ENCODE results near the gene GPR61. TPM values are rescaled to one million over a fixed set of nuclear protein-coding genes. Genes with fewer than 3 reads are reported as not detected.

The GPR61 gene
- 1 to 10 TPM in 6 of 8 experiments, under 1 TPM in 2; 0.56 to 5.8 (median 2.6) TPM for total RNA-seq

GRCh38 chr1:109539676-109540075, at the start of gene GPR61:
Gene GPR61, plus strand, starts transcription at chr1:109539872. Its CDS starts 3,151 bp downstream, at chr1:109543023.
- WGBS, 10 experiments = 21 to 45% (median 40%) methylated on average over 2 to 6 of the region's 7 CpGs; no CpG with 5 or more reads in 5 of the 10 experiments
- Histone ChIP-seq H3K4me1 (replicated peaks in 1 of 2) (peaks cover 0 to 5% of the 10 kb centered on the region in 2 donors), H3K4me3 (peak within 1 kb of the TSS; percentile 10 to 39 (median 32)), H3K27ac (no peak within 1 kb of the TSS)
- peak in 5 of 8 experiments; percentile 92 to 97 (median 96) for ATAC-seq (replicated peaks in 6 of 8)
- in situ Hi-C loops (cut with MboI; ENCODE audit: low pct_unique_long_range_greater_than_20kb in 2 of 9, low sequenced_read_pairs in 9 of 9, unreplicated experiment in 9 of 9) = loop anchor here (10.0 to 25.0 kb wide), 6 partner anchors 85 to 448 kb away; partner anchors contain the start of genes AHCYL1 (in 6 of the 9) and EPS8L3 (in 2 of the 9)

- 75 to 100% (median 100%) methylated on average over 1 to 8 of the region's 11 CpGs; no CpG with 5 or more reads in 5 of the 10 experiments for WGBS, 10 experiments
- no peak overlapping the region for H3K27ac ChIP-seq
- in situ Hi-C loops (cut with MboI; ENCODE audit: low pct_unique_long_range_greater_than_20kb in 2 of 9, low sequenced_read_pairs in 9 of 9, unreplicated experiment in 9 of 9) = no loop called here
- no peak overlapping the region for H3K4me3 ChIP-seq
- peaks cover 8 to 9% of the 10 kb centered on the region in 2 donors for H3K4me1 ChIP-seq (replicated peaks in 1 of 2)
- ATAC-seq (replicated peaks in 6 of 8) = peak in 5 of 8 experiments; percentile 16 to 38 (median 32)
These were observed 49.4 kb upstream of the GPR61 start for GRCh38 chr1:109490029-109490933.

- H3K4me3 ChIP-seq = no peak overlapping the region
- in situ Hi-C loops (cut with MboI; ENCODE audit: low pct_unique_long_range_greater_than_20kb in 2 of 9, low sequenced_read_pairs in 9 of 9, unreplicated experiment in 9 of 9) = no loop called here
- no peak for ATAC-seq (replicated peaks in 6 of 8)
- WGBS, 10 experiments = 40 to 100% (median 89%) methylated on average over 1 to 7 of the region's 11 CpGs; no CpG with 5 or more reads in 3 of the 10 experiments
- H3K4me1 ChIP-seq (replicated peaks in 1 of 2) = peaks cover 6 to 7% of the 10 kb centered on the region in 2 donors
- no peak overlapping the region for H3K27ac ChIP-seq
These were observed 48.8 kb upstream of the GPR61 start for GRCh38 chr1:109490934-109491302.

- peaks cover 6 to 7% of the 10 kb centered on the region in 2 donors for H3K4me1 ChIP-seq (replicated peaks in 1 of 2)
- 88 to 100% (median 97%) methylated on average over 2 to 8 of the region's 8 CpGs; no CpG with 5 or more reads in 4 of the 10 experiments for WGBS, 10 experiments
- no peak for ATAC-seq (replicated peaks in 6 of 8)
- in situ Hi-C loops (cut with MboI; ENCODE audit: low pct_unique_long_range_greater_than_20kb in 2 of 9, low sequenced_read_pairs in 9 of 9, unreplicated experiment in 9 of 9) = no loop called here
- H3K27ac ChIP-seq = no peak overlapping the region
- no peak overlapping the region for H3K4me3 ChIP-seq
These were observed 48.3 kb upstream of the GPR61 start for GRCh38 chr1:109491372-109491771.

GRCh38 chr1:109492779-109493178, 46.9 kb upstream of the GPR61 start:
- no peak for ATAC-seq (replicated peaks in 6 of 8)
- WGBS, 10 experiments = 17 to 89% (median 57%) methylated on average over 1 to 4 of the region's 4 CpGs; no CpG with 5 or more reads in 4 of the 10 experiments
- Histone ChIP-seq H3K4me3 (no peak overlapping the region), H3K27ac (no peak overlapping the region), H3K4me1 (replicated peaks in 1 of 2) (peaks cover 7 to 8% of the 10 kb centered on the region in 2 donors)
- in situ Hi-C loops (cut with MboI; ENCODE audit: low pct_unique_long_range_greater_than_20kb in 2 of 9, low sequenced_read_pairs in 9 of 9, unreplicated experiment in 9 of 9) = no loop called here

GRCh38 chr1:109493227-109493626, 46.4 kb upstream of the GPR61 start:
- H3K4me3 ChIP-seq = no peak overlapping the region
- no peak overlapping the region for H3K27ac ChIP-seq
- in situ Hi-C loops (cut with MboI; ENCODE audit: low pct_unique_long_range_greater_than_20kb in 2 of 9, low sequenced_read_pairs in 9 of 9, unreplicated experiment in 9 of 9) = no loop called here
- H3K4me1 ChIP-seq (replicated peaks in 1 of 2) = peaks cover 11 to 13% of the 10 kb centered on the region in 2 donors
- peak in 1 of 8 experiments; percentile 9 for ATAC-seq (replicated peaks in 6 of 8)
- 47 to 83% (median 77%) methylated on average over 2 to 4 of the region's 4 CpGs; no CpG with 5 or more reads in 6 of the 10 experiments for WGBS, 10 experiments

- peaks cover 11 to 17% of the 10 kb centered on the region in 2 donors for H3K4me1 ChIP-seq (replicated peaks in 1 of 2)
- peak within 1 kb of the TSS; percentile 32 to 64 for H3K27ac ChIP-seq
- peak; percentile 84 to 93 (median 90) for ATAC-seq (replicated peaks in 6 of 8)
- in situ Hi-C loops (cut with MboI; ENCODE audit: low pct_unique_long_range_greater_than_20kb in 2 of 9, low sequenced_read_pairs in 9 of 9, unreplicated experiment in 9 of 9) = no loop called here
- WGBS, 10 experiments = 0 to 1% (median 0%) methylated on average over 1 to 21 of the region's 44 CpGs; no CpG with 5 or more reads in 5 of the 10 experiments
- H3K4me3 ChIP-seq = peak within 1 kb of the TSS; percentile 61 to 99 (median 86)
These were observed 45.7 kb upstream of the GPR61 start, which contains the start of gene CYB561D1 for GRCh38 chr1:109493805-109494539. Gene CYB561D1, plus strand, starts transcription at chr1:109494094. Its CDS starts 46 bp downstream, at chr1:109494140.

- Histone ChIP-seq H3K4me1 (replicated peaks in 1 of 2) (peaks cover 11 to 22% of the 10 kb centered on the region in 2 donors), H3K4me3 (no peak overlapping the region), H3K27ac (no peak overlapping the region)
- ATAC-seq (replicated peaks in 6 of 8) = no peak
- 80 to 100% (median 95%) methylated on average over 3 to 7 of the region's 7 CpGs; no CpG with 5 or more reads in 3 of the 10 experiments for WGBS, 10 experiments
- in situ Hi-C loops (cut with MboI; ENCODE audit: low pct_unique_long_range_greater_than_20kb in 2 of 9, low sequenced_read_pairs in 9 of 9, unreplicated experiment in 9 of 9) = loop anchor here in 2 of 9 experiments (5.0 kb wide), 1 partner anchor 37 kb away; no protein-coding TSS in a partner anchor
These were observed 43.9 kb upstream of the GPR61 start for GRCh38 chr1:109495738-109496137.

- no peak overlapping the region for H3K27ac ChIP-seq
- 15 to 100% (median 58%) methylated on average over 1 to 8 of the region's 9 CpGs; no CpG with 5 or more reads in 3 of the 10 experiments for WGBS, 10 experiments
- no peak for ATAC-seq (replicated peaks in 6 of 8)
- H3K4me3 ChIP-seq = no peak overlapping the region
- in situ Hi-C loops (cut with MboI; ENCODE audit: low pct_unique_long_range_greater_than_20kb in 2 of 9, low sequenced_read_pairs in 9 of 9, unreplicated experiment in 9 of 9) = loop anchor here in 2 of 9 experiments (5.0 kb wide), 1 partner anchor 35 kb away; no protein-coding TSS in a partner anchor
- H3K4me1 ChIP-seq (replicated peaks in 1 of 2) = peaks cover 11 to 27% of the 10 kb centered on the region in 2 donors
These were observed 42.1 kb upstream of the GPR61 start for GRCh38 chr1:109497449-109498160.

- 0 to 88% (median 70%) methylated on average over 1 to 9 of the region's 12 CpGs; no CpG with 5 or more reads in 2 of the 10 experiments for WGBS, 10 experiments
- ATAC-seq (replicated peaks in 6 of 8) = peak in 4 of 8 experiments; percentile 7 to 12 (median 12)
- Histone ChIP-seq H3K4me3 (no peak overlapping the region), H3K4me1 (replicated peaks in 1 of 2) (peaks cover 11 to 27% of the 10 kb centered on the region in 2 donors), H3K27ac (no peak overlapping the region)
- in situ Hi-C loops (cut with MboI; ENCODE audit: low pct_unique_long_range_greater_than_20kb in 2 of 9, low sequenced_read_pairs in 9 of 9, unreplicated experiment in 9 of 9) = loop anchor here in 2 of 9 experiments (5.0 kb wide), 1 partner anchor 34 kb away; no protein-coding TSS in a partner anchor
These were observed 41.4 kb upstream of the GPR61 start for GRCh38 chr1:109498161-109498801.

GRCh38 chr1:109499081-109499480, 40.6 kb upstream of the GPR61 start:
- peak in 2 of 8 experiments; percentile 10 to 33 for ATAC-seq (replicated peaks in 6 of 8)
- 53 to 100% (median 87%) methylated on average over 3 to 4 of the region's 7 CpGs; no CpG with 5 or more reads in 7 of the 10 experiments for WGBS, 10 experiments
- Histone ChIP-seq H3K4me1 (replicated peaks in 1 of 2) (peaks cover 11 to 27% of the 10 kb centered on the region in 2 donors), H3K27ac (no peak overlapping the region), H3K4me3 (no peak overlapping the region)
- in situ Hi-C loops (cut with MboI; ENCODE audit: low pct_unique_long_range_greater_than_20kb in 2 of 9, low sequenced_read_pairs in 9 of 9, unreplicated experiment in 9 of 9) = loop anchor here in 2 of 9 experiments (5.0 kb wide), 1 partner anchor 33 kb away; no protein-coding TSS in a partner anchor
